ENCODE data around the gene HDAC4.

The HDAC4 gene

GRCh38 chr2:239003624-239004273, 397.1 kb downstream of the HDAC4 start:
- no peak for DNase-seq (ENCODE audit: low read depth, low spot score)
- peaks cover 5% of the 10 kb centered on the region for H3K27me3 ChIP-seq (ENCODE audit: insufficient read depth, insufficient read length)
- H3K9ac ChIP-seq (ENCODE audit: insufficient read length, low read depth) = no peak overlapping the region
- H3K36me3 ChIP-seq (ENCODE audit: insufficient read depth, insufficient read length, low read length) = no peaks in the 10 kb centered on the region
- no peak overlapping the region for H3K4me3 ChIP-seq (ENCODE audit: insufficient read length, low read depth)
- H3K4me1 ChIP-seq (ENCODE audit: insufficient read depth, insufficient read length) = no peaks in the 10 kb centered on the region
- TF ChIP-seq YY1 (IDR thresholded peaks at IDR 0.05; ENCODE audit: insufficient read depth, insufficient read length) = no peak
- no peak for TF ChIP-seq SUZ12 (IDR thresholded peaks at IDR 0.05; ENCODE audit: extremely low read depth, insufficient read depth, insufficient read length)
- no peak for TF ChIP-seq ZNF274 (IDR thresholded peaks at IDR 0.05; ENCODE audit: low read depth, low read length)
- H3K9me3 ChIP-seq (ENCODE audit: insufficient read depth, low read length) = no peaks in the 10 kb centered on the region

GRCh38 chr2:239002954-239003623, 397.7 kb downstream of the HDAC4 start:
- Histone ChIP-seq H3K4me3 (ENCODE audit: insufficient read length, low read depth) (no peak overlapping the region), H3K9ac (ENCODE audit: insufficient read length, low read depth) (no peak overlapping the region)

GRCh38 chr2:239002591-239002953, 398.2 kb downstream of the HDAC4 start:
- no peak overlapping the region for H3K9ac ChIP-seq (ENCODE audit: insufficient read length, low read depth)
- TF ChIP-seq YY1 (IDR thresholded peaks at IDR 0.05; ENCODE audit: insufficient read depth, insufficient read length) (no peak), ZNF274 (IDR thresholded peaks at IDR 0.05; ENCODE audit: low read depth, low read length) (no peak), SUZ12 (IDR thresholded peaks at IDR 0.05; ENCODE audit: extremely low read depth, insufficient read depth, insufficient read length) (no peak)
- no peaks in the 10 kb centered on the region for H3K36me3 ChIP-seq (ENCODE audit: insufficient read depth, insufficient read length, low read length)
- H3K27me3 ChIP-seq (ENCODE audit: insufficient read depth, insufficient read length) = peaks cover 4% of the 10 kb centered on the region
- no peaks in the 10 kb centered on the region for H3K9me3 ChIP-seq (ENCODE audit: insufficient read depth, low read length)
- H3K4me3 ChIP-seq (ENCODE audit: insufficient read length, low read depth) = no peak overlapping the region
- no peak for DNase-seq (ENCODE audit: low read depth, low spot score)
- no peaks in the 10 kb centered on the region for H3K4me1 ChIP-seq (ENCODE audit: insufficient read depth, insufficient read length)

More at GRCh38 chr2:239002954-239003623, 397.7 kb downstream of the HDAC4 start:
- TF ChIP-seq ZNF274 (IDR thresholded peaks at IDR 0.05; ENCODE audit: low read depth, low read length) (no peak), YY1 (IDR thresholded peaks at IDR 0.05; ENCODE audit: insufficient read depth, insufficient read length) (no peak), SUZ12 (IDR thresholded peaks at IDR 0.05; ENCODE audit: extremely low read depth, insufficient read depth, insufficient read length) (no peak)
- Histone ChIP-seq H3K36me3 (ENCODE audit: insufficient read depth, insufficient read length, low read length) (no peaks in the 10 kb centered on the region), H3K4me1 (ENCODE audit: insufficient read depth, insufficient read length) (no peaks in the 10 kb centered on the region), H3K9me3 (ENCODE audit: insufficient read depth, low read length) (no peaks in the 10 kb centered on the region), H3K27me3 (ENCODE audit: insufficient read depth, insufficient read length) (peaks cover 4% of the 10 kb centered on the region)
- no peak for DNase-seq (ENCODE audit: low read depth, low spot score)

- peaks cover 4% of the 10 kb centered on the region for H3K27me3 ChIP-seq (ENCODE audit: insufficient read depth, insufficient read length)
- H3K9me3 ChIP-seq (ENCODE audit: insufficient read depth, low read length) = no peaks in the 10 kb centered on the region
- no peak overlapping the region for H3K4me3 ChIP-seq (ENCODE audit: insufficient read length, low read depth)
- H3K9ac ChIP-seq (ENCODE audit: insufficient read length, low read depth) = no peak overlapping the region
- no peaks in the 10 kb centered on the region for H3K36me3 ChIP-seq (ENCODE audit: insufficient read depth, insufficient read length, low read length)
- no peak for TF ChIP-seq SUZ12 (IDR thresholded peaks at IDR 0.05; ENCODE audit: extremely low read depth, insufficient read depth, insufficient read length)
- no peak for TF ChIP-seq ZNF274 (IDR thresholded peaks at IDR 0.05; ENCODE audit: low read depth, low read length)
- no peak for TF ChIP-seq YY1 (IDR thresholded peaks at IDR 0.05; ENCODE audit: insufficient read depth, insufficient read length)
- no peaks in the 10 kb centered on the region for H3K4me1 ChIP-seq (ENCODE audit: insufficient read depth, insufficient read length)
- DNase-seq (ENCODE audit: low read depth, low spot score) = no peak
These were observed 399.0 kb downstream of the HDAC4 start for GRCh38 chr2:239001794-239002193.

GRCh38 chr2:239000500-239001073, 400.2 kb downstream of the HDAC4 start:
- H3K36me3 ChIP-seq (ENCODE audit: insufficient read depth, insufficient read length, low read length) = no peaks in the 10 kb centered on the region
- DNase-seq (ENCODE audit: low read depth, low spot score) = no peak
- no peak for TF ChIP-seq ZNF274 (IDR thresholded peaks at IDR 0.05; ENCODE audit: low read depth, low read length)
- TF ChIP-seq SUZ12 (IDR thresholded peaks at IDR 0.05; ENCODE audit: extremely low read depth, insufficient read depth, insufficient read length) = no peak
- no peak for TF ChIP-seq YY1 (IDR thresholded peaks at IDR 0.05; ENCODE audit: insufficient read depth, insufficient read length)
- peaks cover 4% of the 10 kb centered on the region for H3K27me3 ChIP-seq (ENCODE audit: insufficient read depth, insufficient read length)
- H3K9me3 ChIP-seq (ENCODE audit: insufficient read depth, low read length) = no peaks in the 10 kb centered on the region
- H3K4me3 ChIP-seq (ENCODE audit: insufficient read length, low read depth) = no peak overlapping the region
- H3K9ac ChIP-seq (ENCODE audit: insufficient read length, low read depth) = no peak overlapping the region
- H3K4me1 ChIP-seq (ENCODE audit: insufficient read depth, insufficient read length) = no peaks in the 10 kb centered on the region

- no peak overlapping the region for H3K9ac ChIP-seq (ENCODE audit: insufficient read length, low read depth)
- H3K36me3 ChIP-seq (ENCODE audit: insufficient read depth, insufficient read length, low read length) = no peaks in the 10 kb centered on the region
- H3K4me3 ChIP-seq (ENCODE audit: insufficient read length, low read depth) = no peak overlapping the region
- TF ChIP-seq ZNF274 (IDR thresholded peaks at IDR 0.05; ENCODE audit: low read depth, low read length) (no peak), SUZ12 (IDR thresholded peaks at IDR 0.05; ENCODE audit: extremely low read depth, insufficient read depth, insufficient read length) (no peak), YY1 (IDR thresholded peaks at IDR 0.05; ENCODE audit: insufficient read depth, insufficient read length) (no peak)
- H3K27me3 ChIP-seq (ENCODE audit: insufficient read depth, insufficient read length) = peaks cover 4% of the 10 kb centered on the region
- no peak for DNase-seq (ENCODE audit: low read depth, low spot score)
- H3K4me1 ChIP-seq (ENCODE audit: insufficient read depth, insufficient read length) = no peaks in the 10 kb centered on the region
- H3K9me3 ChIP-seq (ENCODE audit: insufficient read depth, low read length) = peaks cover 2% of the 10 kb centered on the region; the same call in 1 of the 2 replicates
These were observed 400.7 kb downstream of the HDAC4 start for GRCh38 chr2:239000089-239000488.

GRCh38 chr2:238999291-238999741, 401.5 kb downstream of the HDAC4 start:
- no peak overlapping the region for H3K4me3 ChIP-seq (ENCODE audit: insufficient read length, low read depth)

More at GRCh38 chr2:238999291-238999741, 401.5 kb downstream of the HDAC4 start:
- Histone ChIP-seq H3K9me3 (ENCODE audit: insufficient read depth, low read length) (peaks cover 10% of the 10 kb centered on the region), H3K36me3 (ENCODE audit: insufficient read depth, insufficient read length, low read length) (no peaks in the 10 kb centered on the region), H3K27me3 (ENCODE audit: insufficient read depth, insufficient read length) (peaks cover 4% of the 10 kb centered on the region), H3K4me1 (ENCODE audit: insufficient read depth, insufficient read length) (no peaks in the 10 kb centered on the region), H3K9ac (ENCODE audit: insufficient read length, low read depth) (no peak overlapping the region)
- TF ChIP-seq YY1 (IDR thresholded peaks at IDR 0.05; ENCODE audit: insufficient read depth, insufficient read length) = no peak
- no peak for TF ChIP-seq SUZ12 (IDR thresholded peaks at IDR 0.05; ENCODE audit: extremely low read depth, insufficient read depth, insufficient read length)
- TF ChIP-seq ZNF274 (IDR thresholded peaks at IDR 0.05; ENCODE audit: low read depth, low read length) = no peak
- no peak for DNase-seq (ENCODE audit: low read depth, low spot score)
